SH-SY5Y (cell line): ENCODE measurements around the gene CAND2.

Source experiments
- GATA2 ChIP-seq: IDR thresholded peaks from 2 replicates; pipeline ENCODE4 v1.6.1; 2011; ENCODE audit warnings: mild to moderate bottlenecking, low read depth, low read length
- GATA3 ChIP-seq: IDR thresholded peaks from 2 replicates; pipeline ENCODE4 v1.6.1; 2011; ENCODE audit warnings: low read depth, mild to moderate bottlenecking, low read length, moderate library complexity

Gene CAND2

GRCh38 chr3:12830785-12831156 is 34.3 kb downstream of the CAND2 start:
- TF ChIP-seq GATA3: no peak
- TF ChIP-seq GATA2: no peak

GRCh38 chr3:12831301-12831866 is 34.9 kb downstream of the CAND2 start:
- TF ChIP-seq GATA3 (no peak), GATA2 (no peak)

GRCh38 chr3:12832350-12833221 is 36.1 kb downstream of the CAND2 start:
- TF ChIP-seq GATA2 (no peak), GATA3 (no peak)

GRCh38 chr3:12833222-12834161 is 37.0 kb downstream of the CAND2 start:
- TF ChIP-seq GATA2: no peak

- no peak for TF ChIP-seq GATA3
- no peak for TF ChIP-seq GATA2
Measured at GRCh38 chr3:12835052-12835665, 38.7 kb downstream of the CAND2 start.

GRCh38 chr3:12837295-12837986 is 41.0 kb downstream of the CAND2 start:
- TF ChIP-seq GATA3: no peak
- no peak for TF ChIP-seq GATA2

GRCh38 chr3:12838179-12838965 is 41.9 kb downstream of the CAND2 start:
- TF ChIP-seq GATA3 (no peak), GATA2 (no peak)

GRCh38 chr3:12839156-12839946 is 42.9 kb downstream of the CAND2 start:
- TF ChIP-seq GATA2 (no peak), GATA3 (no peak)

- TF ChIP-seq GATA3: no peak
Measured at GRCh38 chr3:12840591-12841148, 44.2 kb downstream of the CAND2 start.

- TF ChIP-seq GATA2 (no peak), GATA3 (no peak)
Measured at GRCh38 chr3:12841149-12841969, 44.9 kb downstream of the CAND2 start, which contains the start of gene RPL32. Gene RPL32 (minus strand): TSS chr3:12841565. CDS start chr3:12840237, 1,328 bp downstream.

GRCh38 chr3:12841970-12842328 is 45.5 kb downstream of the CAND2 start:
- TF ChIP-seq GATA2 (no peak), GATA3 (no peak)
